VCaP (cell line): ENCODE measurements around the gene RSF1.
A peak's percentile ranks its signal among the peaks of the same experiment; 100 is the strongest.

Experiments
- H3K27ac ChIP-seq: fragments of 450-650 bp; 2 replicates; pipeline ENCODE4 v1.5.1; 2017
- CTCF ChIP-seq: fragments of 450-650 bp; conservative IDR thresholded peaks from 2 replicates; pipeline ENCODE4 v1.5.1; 2017; ENCODE audit warnings: mild to moderate bottlenecking, moderate library complexity

Gene RSF1

DNA sequence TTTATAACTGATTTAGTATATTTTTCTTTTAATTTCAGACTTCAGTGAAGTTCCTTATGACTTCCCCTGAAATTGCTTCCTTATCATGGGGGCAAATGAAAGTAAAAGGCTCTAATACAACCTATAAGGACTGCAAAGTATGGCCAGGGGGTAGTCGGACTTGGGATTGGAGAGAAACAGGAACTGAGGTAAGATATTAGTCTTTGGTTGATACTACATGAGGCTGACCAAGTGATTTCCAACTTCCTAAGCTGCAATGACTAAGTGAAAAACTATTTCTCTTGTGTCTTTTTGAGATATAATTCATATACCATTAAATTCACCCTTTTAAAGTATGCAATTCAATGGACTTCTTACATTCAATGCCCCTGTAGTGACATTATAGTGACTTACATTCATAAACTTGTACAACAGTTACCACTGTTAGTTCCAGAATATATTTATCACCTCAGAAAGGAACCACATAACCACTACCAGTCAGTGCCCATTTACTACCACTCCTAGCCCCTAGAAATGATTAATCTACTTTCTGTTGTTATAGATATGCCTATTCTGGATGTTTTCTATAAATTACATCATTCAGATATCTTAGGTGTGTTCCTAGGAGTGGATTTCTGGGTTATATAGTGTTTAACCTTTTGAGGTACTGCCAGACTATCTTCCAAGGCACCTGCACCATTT is 22.1 kb upstream of the RSF1 start:
- no peak for TF ChIP-seq CTCF
- no peak overlapping the region for H3K27ac ChIP-seq

DNA sequence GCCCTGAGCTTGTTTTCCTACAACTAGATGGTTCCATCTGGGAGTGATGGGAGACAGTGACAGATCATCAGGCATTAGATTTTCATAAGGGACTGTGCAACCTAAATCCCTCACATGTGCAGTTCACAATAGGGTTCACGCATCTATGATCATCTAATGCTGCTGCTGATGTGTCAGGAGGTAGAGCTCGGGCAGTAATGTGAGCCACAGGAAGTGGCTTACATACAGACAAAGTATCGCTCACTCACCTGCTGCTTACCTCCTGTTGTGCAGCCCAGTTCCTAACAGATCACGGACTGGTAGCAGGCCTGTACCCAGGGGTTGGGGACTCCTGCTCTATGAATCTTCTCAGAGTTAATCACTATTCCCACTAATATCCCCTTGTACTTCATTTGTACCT is 12.8 kb upstream of the RSF1 start:
- TF ChIP-seq CTCF = no peak
- no peak overlapping the region for H3K27ac ChIP-seq

- no peak overlapping the region for H3K27ac ChIP-seq
- no peak for TF ChIP-seq CTCF
Measured at GRCh38 chr11:77828926-77829325, 8.4 kb upstream of the RSF1 start.

- no peak overlapping the region for H3K27ac ChIP-seq
- TF ChIP-seq CTCF = no peak
Measured at GRCh38 chr11:77823775-77824174, 3.3 kb upstream of the RSF1 start.

- H3K27ac ChIP-seq = peak overlapping the region; percentile 98; the same call in 1 of the 2 replicates
Measured at GRCh38 chr11:77822126-77822525, 1.6 kb upstream of the RSF1 start.

GRCh38 chr11:77821349-77821851 is 878 bp upstream of the RSF1 start:
- H3K27ac ChIP-seq = peak overlapping the region; percentile 98
- no peak for TF ChIP-seq CTCF

- peak overlapping the region; percentile 98 for H3K27ac ChIP-seq
- TF ChIP-seq CTCF = no peak
Measured at GRCh38 chr11:77819921-77820564, 479 bp downstream of the RSF1 start.

- TF ChIP-seq CTCF = no peak; the same call in 1 of the 2 replicates
- peak overlapping the region; percentile 98 for H3K27ac ChIP-seq
Measured at GRCh38 chr11:77819411-77819920, 1.1 kb downstream of the RSF1 start.
